Right atrium auricular region (tissue), 2 donors: ENCODE data around the gene KCNMA1. TPM values are rescaled to one million over a fixed set of nuclear protein-coding genes. Genes with fewer than 3 reads are reported as not detected.

Source experiments
- DNase-seq: peaks from one replicate; pipeline ENCODE4 v3.0.0-alpha.2; 2019; ENCODE audit warnings: low spot score
- H3K27ac ChIP-seq, 2 donors: fragments of 200-600 bp; sonication (generic); 1 replicate in 1 of 2; 2 replicates in 1 of 2; pipeline ENCODE4 v1.5.1; 2016 to 2019
- H3K27me3 ChIP-seq, 2 donors: fragments of 200-600 bp; sonication (generic); one replicate each; pipeline versions ENCODE4 v1.5.1 to v1.6.0; 2017 to 2019
- H3K36me3 ChIP-seq: fragments of 200-600 bp; sonication (generic); one replicate; pipeline ENCODE4 v1.5.1; 2016
- H3K4me1 ChIP-seq, 2 donors: fragments of 200-600 bp; sonication (generic); one replicate each; pipeline versions ENCODE4 v1.5.1 to v1.6.0; 2017 to 2019
- H3K4me3 ChIP-seq, 2 donors: fragments of 200-600 bp; sonication (generic); 1 replicate in 1 of 2; 2 replicates in 1 of 2; pipeline ENCODE4 v1.5.1; 2017 to 2019; ENCODE audit warnings: mild to moderate bottlenecking in 1 of 2, moderate library complexity in 1 of 2
- H3K9me3 ChIP-seq, 2 donors: fragments of 200-600 bp; sonication (generic); one replicate each; pipeline ENCODE4 v1.5.1; 2019
- total RNA-seq, 2 donors: library from RNA; depleted of rRNA; stranded (reverse); fragments of >200 nt; gene quantifications; one replicate each; pipeline ENCODE4 v1.1.0, GENCODE V29; 2016
- TF ChIP-seq, protein P1 (sequence below), 2 donors: fragments of 200-600 bp; sonication (generic); IDR thresholded peaks; one replicate each; pipeline ENCODE4 v1.5.1; 2019; ENCODE audit warnings: antibody characterized with exemption in 2 of 2

KCNMA1 gene
- total RNA-seq, 2 donors from 2014 or later: 2.3 to 3.5 TPM

DNA sequence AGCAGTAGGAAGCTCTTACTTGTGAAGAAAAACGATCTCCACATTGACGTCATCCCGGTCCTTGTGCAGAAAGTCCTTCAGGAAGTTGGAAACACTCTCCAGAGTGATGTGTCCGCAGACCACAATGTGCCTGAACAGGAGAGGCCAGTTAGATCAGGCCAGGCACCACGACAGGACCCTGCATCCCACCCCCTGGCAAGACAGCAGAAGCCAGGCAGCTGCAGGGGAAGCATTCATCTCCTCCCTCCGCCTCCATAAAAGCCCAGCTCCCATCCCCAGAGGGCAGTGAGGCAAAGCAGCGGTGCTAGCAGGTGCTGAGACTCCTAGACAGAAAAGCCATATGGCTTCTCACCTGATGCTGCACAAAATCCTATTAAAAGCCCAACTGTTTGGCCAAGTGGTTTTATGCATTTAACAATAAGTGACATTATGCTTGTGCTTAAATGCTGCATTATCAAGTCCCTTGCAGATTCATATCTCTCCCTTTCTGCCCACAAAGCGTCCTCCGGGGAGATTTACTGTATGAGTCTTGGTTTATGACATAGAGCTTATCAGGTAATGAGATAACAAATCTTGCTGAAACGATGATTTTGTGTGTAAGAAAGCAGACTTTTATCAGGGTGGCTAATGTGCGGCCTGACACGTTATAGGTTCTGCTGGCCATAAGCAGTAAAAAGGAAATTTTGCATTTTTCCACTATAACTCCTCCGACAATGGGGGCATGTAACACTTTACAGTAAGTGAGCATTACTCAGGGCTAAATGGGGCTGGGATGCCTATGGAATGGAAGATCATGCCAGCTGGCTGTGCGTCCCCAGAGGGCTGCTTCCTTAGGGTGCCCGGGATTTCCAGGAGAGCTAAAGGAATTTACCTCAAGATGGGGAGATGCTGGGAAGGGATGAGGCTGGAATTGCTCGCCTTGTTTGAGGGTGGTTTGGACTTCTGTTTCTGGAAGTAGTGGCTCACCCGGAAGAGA is 546.9 kb downstream of the KCNMA1 start:
- H3K4me1 ChIP-seq: no peaks in the 10 kb centered on the region
- no peak for DNase-seq

DNA sequence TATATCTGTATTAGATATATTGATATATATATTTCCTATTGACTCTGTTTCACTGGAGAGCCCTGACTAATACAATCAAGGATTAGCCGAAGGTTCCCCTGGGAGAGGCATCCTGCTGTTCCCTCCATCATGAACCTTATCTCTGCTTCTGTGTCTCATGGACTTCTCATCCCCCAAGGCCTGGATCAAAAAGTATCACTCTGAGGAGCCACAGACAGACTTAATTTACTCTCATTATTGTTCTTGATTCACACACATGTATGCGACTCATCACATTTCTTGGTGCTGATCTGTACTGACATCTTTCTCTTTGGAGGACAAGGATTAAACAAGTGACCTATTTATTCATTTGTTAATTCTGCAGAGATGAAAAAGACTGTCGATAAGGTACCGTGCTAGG is 550.2 kb downstream of the KCNMA1 start:
- H3K27me3 ChIP-seq: no peaks in the 10 kb centered on the region
- no peak overlapping the region for H3K27ac ChIP-seq
- no peaks in the 10 kb centered on the region for H3K9me3 ChIP-seq
- H3K4me3 ChIP-seq: no peak overlapping the region
- peaks cover 0 to 8% of the 10 kb centered on the region in 2 donors for H3K4me1 ChIP-seq
- no peak for DNase-seq
- H3K36me3 ChIP-seq: no peaks in the 10 kb centered on the region
- TF ChIP-seq, protein P1, sequence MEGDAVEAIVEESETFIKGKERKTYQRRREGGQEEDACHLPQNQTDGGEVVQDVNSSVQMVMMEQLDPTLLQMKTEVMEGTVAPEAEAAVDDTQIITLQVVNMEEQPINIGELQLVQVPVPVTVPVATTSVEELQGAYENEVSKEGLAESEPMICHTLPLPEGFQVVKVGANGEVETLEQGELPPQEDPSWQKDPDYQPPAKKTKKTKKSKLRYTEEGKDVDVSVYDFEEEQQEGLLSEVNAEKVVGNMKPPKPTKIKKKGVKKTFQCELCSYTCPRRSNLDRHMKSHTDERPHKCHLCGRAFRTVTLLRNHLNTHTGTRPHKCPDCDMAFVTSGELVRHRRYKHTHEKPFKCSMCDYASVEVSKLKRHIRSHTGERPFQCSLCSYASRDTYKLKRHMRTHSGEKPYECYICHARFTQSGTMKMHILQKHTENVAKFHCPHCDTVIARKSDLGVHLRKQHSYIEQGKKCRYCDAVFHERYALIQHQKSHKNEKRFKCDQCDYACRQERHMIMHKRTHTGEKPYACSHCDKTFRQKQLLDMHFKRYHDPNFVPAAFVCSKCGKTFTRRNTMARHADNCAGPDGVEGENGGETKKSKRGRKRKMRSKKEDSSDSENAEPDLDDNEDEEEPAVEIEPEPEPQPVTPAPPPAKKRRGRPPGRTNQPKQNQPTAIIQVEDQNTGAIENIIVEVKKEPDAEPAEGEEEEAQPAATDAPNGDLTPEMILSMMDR (IDR thresholded peaks at IDR 0.05): no peak

More for the DNA sequence above, 546.9 kb downstream of the KCNMA1 start:
- Histone ChIP-seq H3K27ac (no peak overlapping the region), H3K27me3 (no peaks in the 10 kb centered on the region), H3K9me3 (no peaks in the 10 kb centered on the region), H3K4me3 (no peak overlapping the region), H3K36me3 (no peaks in the 10 kb centered on the region)
- TF ChIP-seq, protein P1 (IDR thresholded peaks at IDR 0.05): no peak

DNA sequence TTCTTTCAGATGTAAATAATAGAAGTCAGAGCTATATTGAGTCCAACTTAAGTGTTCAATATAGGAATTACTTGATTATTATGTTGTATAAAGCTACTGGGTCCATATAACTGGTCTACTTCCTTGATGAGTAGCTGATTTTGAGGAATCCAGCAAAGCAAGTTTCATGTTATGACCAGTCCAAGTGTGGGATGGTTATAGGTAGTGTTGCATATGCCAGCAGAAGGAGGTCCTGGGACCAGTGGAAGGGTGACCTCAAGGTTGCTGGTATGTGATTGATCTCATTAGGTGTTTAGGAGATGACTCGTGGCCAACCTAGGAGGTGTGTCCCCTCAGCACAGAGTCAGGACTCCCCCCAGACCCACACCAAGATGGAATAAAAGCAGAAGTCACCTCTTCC is 551.5 kb downstream of the KCNMA1 start:
- Histone ChIP-seq H3K27ac (no peak overlapping the region), H3K27me3 (no peaks in the 10 kb centered on the region), H3K4me1 (peaks cover 0 to 8% of the 10 kb centered on the region in 2 donors), H3K36me3 (no peaks in the 10 kb centered on the region), H3K4me3 (no peak overlapping the region), H3K9me3 (no peaks in the 10 kb centered on the region)
- TF ChIP-seq, protein P1 (IDR thresholded peaks at IDR 0.05): no peak
- DNase-seq: no peak

DNA sequence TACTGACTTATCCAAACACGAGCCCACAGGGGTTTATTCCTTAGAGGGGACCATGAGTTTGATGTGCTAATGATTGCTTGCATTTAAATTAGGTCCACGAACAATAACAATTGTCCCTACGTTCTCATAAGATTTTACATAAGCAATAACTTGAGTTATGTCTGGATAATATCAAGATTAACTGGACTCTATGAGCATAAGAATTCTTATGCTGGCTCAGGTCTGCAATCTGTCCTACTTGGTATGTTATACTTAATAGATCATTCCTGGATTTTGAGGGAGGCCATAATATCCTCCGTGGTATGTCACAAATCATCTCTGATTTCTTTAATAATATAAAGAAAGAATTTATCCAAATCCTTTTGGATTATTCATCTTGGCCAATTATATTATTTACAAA is 552.3 kb downstream of the KCNMA1 start:
- Histone ChIP-seq H3K36me3 (no peaks in the 10 kb centered on the region), H3K27ac (no peak overlapping the region), H3K4me1 (peaks cover 0 to 8% of the 10 kb centered on the region in 2 donors), H3K9me3 (no peaks in the 10 kb centered on the region), H3K4me3 (no peak overlapping the region), H3K27me3 (no peaks in the 10 kb centered on the region)
- DNase-seq: no peak
- TF ChIP-seq, protein P1 (IDR thresholded peaks at IDR 0.05): no peak

DNA sequence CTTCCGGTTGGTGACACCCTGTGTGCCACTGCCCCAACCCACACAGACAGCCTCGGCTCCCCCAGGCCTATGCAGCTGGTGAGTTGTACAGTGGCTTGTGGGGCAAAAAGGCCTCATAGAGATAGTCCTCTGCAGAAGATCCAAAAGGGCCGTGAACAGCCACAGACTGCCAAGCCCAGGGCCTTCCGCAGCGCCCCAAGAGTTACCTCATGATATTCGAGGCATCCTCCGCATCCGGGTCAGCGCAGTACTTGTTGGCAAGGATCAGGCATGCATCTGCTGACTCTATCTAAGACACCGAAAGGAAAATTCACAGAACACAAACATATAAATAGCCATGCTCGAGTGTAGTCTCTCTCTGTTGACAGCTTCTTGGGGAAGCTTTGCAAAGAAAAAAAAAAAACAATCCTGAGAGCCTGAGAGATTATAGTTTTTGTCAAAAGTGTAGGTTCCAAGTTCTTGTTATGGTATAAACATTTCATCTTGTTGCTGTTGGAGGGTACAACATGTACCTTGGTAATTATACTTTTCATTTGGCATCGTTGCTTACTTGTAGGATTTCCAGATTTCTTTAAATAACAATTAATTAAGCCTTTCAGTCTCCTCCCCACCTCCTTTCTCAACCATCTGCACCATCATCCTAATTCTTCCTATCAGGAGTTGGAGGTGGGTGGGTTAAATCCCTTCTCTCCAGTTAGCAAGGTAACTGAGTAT is 553.0 kb downstream of the KCNMA1 start:
- DNase-seq: no peak
- H3K27ac ChIP-seq: no peak overlapping the region

More for the DNA sequence above, 553.0 kb downstream of the KCNMA1 start:
- H3K36me3 ChIP-seq: no peaks in the 10 kb centered on the region
- TF ChIP-seq, protein P1 (IDR thresholded peaks at IDR 0.05): no peak
- no peaks in the 10 kb centered on the region for H3K27me3 ChIP-seq
- no peak overlapping the region for H3K4me3 ChIP-seq
- H3K4me1 ChIP-seq: peaks cover 0 to 8% of the 10 kb centered on the region in 2 donors
- no peaks in the 10 kb centered on the region for H3K9me3 ChIP-seq
